ENCODE data around the gene AP2M1. TPM values are rescaled to one million over a fixed set of nuclear protein-coding genes. Genes with fewer than 3 reads are reported as not detected.

AP2M1 gene
- total and polyA plus RNA-seq, 2 of the 13 experiments (the other 11 are each of a cell fraction or from before 2014, with no cell fraction given), result 126 to 146 TPM

DNA sequence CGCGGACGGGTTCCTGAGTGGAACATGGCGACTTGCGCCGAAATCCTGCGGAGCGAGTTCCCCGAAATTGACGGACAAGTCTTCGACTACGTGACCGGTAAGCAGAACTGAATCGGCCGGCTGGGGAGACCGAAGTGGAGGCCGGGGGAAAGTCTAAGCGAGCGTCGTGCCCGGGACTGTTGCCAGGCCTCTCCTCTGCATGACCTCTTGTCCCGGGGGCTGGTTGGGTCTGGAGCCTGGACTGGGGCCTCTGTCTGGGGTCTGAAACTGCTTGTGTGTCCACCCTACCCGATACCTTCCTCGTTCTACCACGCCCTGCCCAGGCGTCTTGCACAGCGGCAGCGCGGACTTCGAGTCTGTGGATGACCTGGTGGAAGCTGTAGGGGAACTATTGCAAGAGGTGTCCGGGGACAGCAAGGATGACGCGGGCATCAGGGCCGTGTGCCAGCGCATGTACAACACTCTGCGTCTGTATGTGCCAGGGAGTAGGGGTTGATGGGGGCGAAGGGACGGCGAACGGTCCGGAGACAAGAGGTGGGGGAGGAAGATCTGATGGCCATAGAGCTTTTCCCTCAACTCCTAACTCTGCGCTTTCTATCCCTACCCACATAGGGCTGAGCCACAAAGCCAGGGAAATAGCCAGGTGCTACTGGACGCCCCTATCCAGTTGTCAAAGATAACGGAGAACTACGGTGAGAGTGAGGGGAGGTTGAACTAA, 11.7 kb downstream of the AP2M1 start, which contains the start of gene ABCF3 (continued):
- no peak for TF ChIP-seq IRF1 (CRISPR knock-in tag; IDR thresholded peaks at IDR 0.05; ENCODE audit: low read depth)
- no peak for TF ChIP-seq HNF1B (CRISPR knock-in tag; IDR thresholded peaks at IDR 0.05)
- TF ChIP-seq SRY (CRISPR knock-in tag; IDR thresholded peaks at IDR 0.05), result 0 out of 2 replicates have a peak, but pooled peaks have one; percentile 94
- TF ChIP-seq, protein P1, sequence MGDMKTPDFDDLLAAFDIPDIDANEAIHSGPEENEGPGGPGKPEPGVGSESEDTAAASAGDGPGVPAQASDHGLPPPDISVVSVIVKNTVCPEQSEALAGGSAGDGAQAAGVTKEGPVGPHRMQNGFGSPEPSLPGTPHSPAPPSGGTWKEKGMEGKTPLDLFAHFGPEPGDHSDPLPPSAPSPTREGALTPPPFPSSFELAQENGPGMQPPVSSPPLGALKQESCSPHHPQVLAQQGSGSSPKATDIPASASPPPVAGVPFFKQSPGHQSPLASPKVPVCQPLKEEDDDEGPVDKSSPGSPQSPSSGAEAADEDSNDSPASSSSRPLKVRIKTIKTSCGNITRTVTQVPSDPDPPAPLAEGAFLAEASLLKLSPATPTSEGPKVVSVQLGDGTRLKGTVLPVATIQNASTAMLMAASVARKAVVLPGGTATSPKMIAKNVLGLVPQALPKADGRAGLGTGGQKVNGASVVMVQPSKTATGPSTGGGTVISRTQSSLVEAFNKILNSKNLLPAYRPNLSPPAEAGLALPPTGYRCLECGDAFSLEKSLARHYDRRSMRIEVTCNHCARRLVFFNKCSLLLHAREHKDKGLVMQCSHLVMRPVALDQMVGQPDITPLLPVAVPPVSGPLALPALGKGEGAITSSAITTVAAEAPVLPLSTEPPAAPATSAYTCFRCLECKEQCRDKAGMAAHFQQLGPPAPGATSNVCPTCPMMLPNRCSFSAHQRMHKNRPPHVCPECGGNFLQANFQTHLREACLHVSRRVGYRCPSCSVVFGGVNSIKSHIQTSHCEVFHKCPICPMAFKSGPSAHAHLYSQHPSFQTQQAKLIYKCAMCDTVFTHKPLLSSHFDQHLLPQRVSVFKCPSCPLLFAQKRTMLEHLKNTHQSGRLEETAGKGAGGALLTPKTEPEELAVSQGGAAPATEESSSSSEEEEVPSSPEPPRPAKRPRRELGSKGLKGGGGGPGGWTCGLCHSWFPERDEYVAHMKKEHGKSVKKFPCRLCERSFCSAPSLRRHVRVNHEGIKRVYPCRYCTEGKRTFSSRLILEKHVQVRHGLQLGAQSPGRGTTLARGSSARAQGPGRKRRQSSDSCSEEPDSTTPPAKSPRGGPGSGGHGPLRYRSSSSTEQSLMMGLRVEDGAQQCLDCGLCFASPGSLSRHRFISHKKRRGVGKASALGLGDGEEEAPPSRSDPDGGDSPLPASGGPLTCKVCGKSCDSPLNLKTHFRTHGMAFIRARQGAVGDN (CRISPR knock-in tag; IDR thresholded peaks at IDR 0.05), result peak; percentile 42; the same call in 1 of the 2 replicates
- TF ChIP-seq ZNF296 (CRISPR knock-in tag; conservative IDR thresholded peaks at IDR 0.05), result no peak
- no peak for TF ChIP-seq NFRKB (IDR thresholded peaks at IDR 0.05)
- no peak for TF ChIP-seq KLF13 (CRISPR knock-in tag; IDR thresholded peaks at IDR 0.05)
- TF ChIP-seq ELK4 (CRISPR knock-in tag; IDR thresholded peaks at IDR 0.05; ENCODE audit: borderline replicate concordance), result no peak
- TF ChIP-seq ZNF746 (CRISPR knock-in tag; IDR thresholded peaks at IDR 0.05), result peak; percentile 37; the same call in 1 of the 2 replicates
- no peak for TF ChIP-seq FOSL2 (CRISPR knock-in tag; IDR thresholded peaks at IDR 0.05)
- peak; percentile 58; the same call in 1 of the 2 replicates for TF ChIP-seq KMT2B (CRISPR knock-in tag; IDR thresholded peaks at IDR 0.05)
- TF ChIP-seq GMEB2 (CRISPR knock-in tag; IDR thresholded peaks at IDR 0.05; ENCODE audit: low read depth), result peak; percentile 1; the same call in 1 of the 2 replicates
- no peak for TF ChIP-seq SALL2 (CRISPR knock-in tag; IDR thresholded peaks at IDR 0.05)
- peak; percentile 58 for TF ChIP-seq ZNF891 (CRISPR knock-in tag; IDR thresholded peaks at IDR 0.05)
- TF ChIP-seq, protein P2, sequence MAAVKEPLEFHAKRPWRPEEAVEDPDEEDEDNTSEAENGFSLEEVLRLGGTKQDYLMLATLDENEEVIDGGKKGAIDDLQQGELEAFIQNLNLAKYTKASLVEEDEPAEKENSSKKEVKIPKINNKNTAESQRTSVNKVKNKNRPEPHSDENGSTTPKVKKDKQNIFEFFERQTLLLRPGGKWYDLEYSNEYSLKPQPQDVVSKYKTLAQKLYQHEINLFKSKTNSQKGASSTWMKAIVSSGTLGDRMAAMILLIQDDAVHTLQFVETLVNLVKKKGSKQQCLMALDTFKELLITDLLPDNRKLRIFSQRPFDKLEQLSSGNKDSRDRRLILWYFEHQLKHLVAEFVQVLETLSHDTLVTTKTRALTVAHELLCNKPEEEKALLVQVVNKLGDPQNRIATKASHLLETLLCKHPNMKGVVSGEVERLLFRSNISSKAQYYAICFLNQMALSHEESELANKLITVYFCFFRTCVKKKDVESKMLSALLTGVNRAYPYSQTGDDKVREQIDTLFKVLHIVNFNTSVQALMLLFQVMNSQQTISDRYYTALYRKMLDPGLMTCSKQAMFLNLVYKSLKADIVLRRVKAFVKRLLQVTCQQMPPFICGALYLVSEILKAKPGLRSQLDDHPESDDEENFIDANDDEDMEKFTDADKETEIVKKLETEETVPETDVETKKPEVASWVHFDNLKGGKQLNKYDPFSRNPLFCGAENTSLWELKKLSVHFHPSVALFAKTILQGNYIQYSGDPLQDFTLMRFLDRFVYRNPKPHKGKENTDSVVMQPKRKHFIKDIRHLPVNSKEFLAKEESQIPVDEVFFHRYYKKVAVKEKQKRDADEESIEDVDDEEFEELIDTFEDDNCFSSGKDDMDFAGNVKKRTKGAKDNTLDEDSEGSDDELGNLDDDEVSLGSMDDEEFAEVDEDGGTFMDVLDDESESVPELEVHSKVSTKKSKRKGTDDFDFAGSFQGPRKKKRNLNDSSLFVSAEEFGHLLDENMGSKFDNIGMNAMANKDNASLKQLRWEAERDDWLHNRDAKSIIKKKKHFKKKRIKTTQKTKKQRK (IDR thresholded peaks at IDR 0.05; ENCODE audit: low read length), result no peak
- TF ChIP-seq KDM5A (IDR thresholded peaks at IDR 0.05; ENCODE audit: borderline replicate concordance, low read length), result peak; percentile 79
